ENCODE results near the gene STYK1.

GRCh38 chr12:10633541-10633940 lies 40.3 kb downstream of the STYK1 start:
- no peak for TF ChIP-seq EZH2 (IDR thresholded peaks at IDR 0.05)
- no peak for TF ChIP-seq CTCF (IDR thresholded peaks at IDR 0.05)
- TF ChIP-seq EZH2phosphoT487 (IDR thresholded peaks at IDR 0.05): no peak
